IPS DF 19.7 (cell line): ENCODE data around the gene SLC16A3.

Source experiments
- DNase-seq: peaks from one replicate; pipeline ENCODE4 v3.0.0-alpha.2; 2013; ENCODE audit warnings: low read depth, low spot score

Gene SLC16A3

GRCh38 chr17:82236142-82236971, 7.5 kb downstream of the SLC16A3 start:
- no peak for DNase-seq

GRCh38 chr17:82237083-82237745, 8.4 kb downstream of the SLC16A3 start:
- DNase-seq: no peak

GRCh38 chr17:82237746-82238471, 9.1 kb downstream of the SLC16A3 start:
- DNase-seq: no peak

- DNase-seq: no peak
These were observed 9.8 kb downstream of the SLC16A3 start for GRCh38 chr17:82238472-82239201.

- no peak for DNase-seq
These were observed 10.6 kb downstream of the SLC16A3 start for GRCh38 chr17:82239401-82239925.

- DNase-seq: no peak
These were observed 11.2 kb downstream of the SLC16A3 start for GRCh38 chr17:82239926-82240505.

GRCh38 chr17:82240506-82241182, 11.8 kb downstream of the SLC16A3 start:
- no peak for DNase-seq

GRCh38 chr17:82241183-82241925, 12.5 kb downstream of the SLC16A3 start:
- no peak for DNase-seq

- no peak for DNase-seq
These were observed 13.3 kb downstream of the SLC16A3 start for GRCh38 chr17:82241926-82242697.

- no peak for DNase-seq
These were observed 13.8 kb downstream of the SLC16A3 start for GRCh38 chr17:82242698-82242976.

GRCh38 chr17:82242977-82243647, 14.3 kb downstream of the SLC16A3 start:
- no peak for DNase-seq

GRCh38 chr17:82243648-82244412, 15.0 kb downstream of the SLC16A3 start:
- no peak for DNase-seq

- no peak for DNase-seq
These were observed 15.7 kb downstream of the SLC16A3 start for GRCh38 chr17:82244413-82245133.

GRCh38 chr17:82245134-82246039, 16.5 kb downstream of the SLC16A3 start:
- DNase-seq: no peak

- DNase-seq: no peak
These were observed 17.2 kb downstream of the SLC16A3 start for GRCh38 chr17:82246040-82246364.
